SU-DHL-6 (cell line): ENCODE measurements around the gene DCAF5.

Source experiments
- H2AFZ ChIP-seq: fragments of 200-600 bp; sonication (generic); 2 replicates; pipeline ENCODE4 v1.6.1; 2014; ENCODE audit warnings: low read depth, mild to moderate bottlenecking, moderate library complexity, mixed read lengths, antibody characterized with exemption, low read length; ENCODE audit not compliant: severe bottlenecking
- H3F3A ChIP-seq: fragments of 200-600 bp; shearing (Covaris generic); 2 replicates; pipeline ENCODE4 v1.6.0; 2016; ENCODE audit warnings: antibody characterized with exemption, mild to moderate bottlenecking; ENCODE audit not compliant: insufficient read depth
- H3K27ac ChIP-seq: fragments of 200-600 bp; sonication (generic); 2 replicates; pipeline ENCODE4 v1.5.1; 2016; ENCODE audit warnings: low read depth, mild to moderate bottlenecking, low read length, moderate library complexity, mixed read lengths
- H3K27me3 ChIP-seq: fragments of 200-600 bp; sonication (generic), shearing (Covaris generic); 2 replicates; pipeline ENCODE4 v1.6.0; 2014; ENCODE audit warnings: mild to moderate bottlenecking, low read length
- H3K36me3 ChIP-seq: fragments of 200-600 bp; sonication (generic); 2 replicates; pipeline ENCODE4 v1.6.1; 2014; ENCODE audit warnings: mild to moderate bottlenecking, low read length, mixed read lengths
- H3K4me2 ChIP-seq: fragments of 300-600, 200-600 bp; shearing (Covaris generic), sonication (generic); 2 replicates; pipeline ENCODE4 v1.6.0; 2014; ENCODE audit warnings: low read length, low read depth, mild to moderate bottlenecking; ENCODE audit not compliant: poor library complexity, severe bottlenecking
- H3K4me3 ChIP-seq: fragments of 200-600 bp; sonication (generic); 2 replicates; pipeline ENCODE4 v1.5.1; 2014; ENCODE audit warnings: antibody characterized with exemption, low read length, mild to moderate bottlenecking, mixed read lengths; ENCODE audit not compliant: insufficient read depth, poor library complexity, severe bottlenecking
- H3K79me2 ChIP-seq: fragments of 200-600 bp; sonication (generic); 2 replicates; pipeline ENCODE4 v1.6.1; 2014; ENCODE audit warnings: mild to moderate bottlenecking, low read length, moderate library complexity; ENCODE audit not compliant: insufficient read depth
- H3K9ac ChIP-seq: fragments of 200-600 bp; sonication (generic); 2 replicates; pipeline ENCODE4 v1.7.0; 2014; ENCODE audit warnings: mild to moderate bottlenecking, low read length
- H3K9me2 ChIP-seq: fragments of 200-600 bp; sonication (generic); replicated peaks from 2 replicates; pipeline ENCODE4 v1.6.1; 2014; ENCODE audit warnings: low read length; ENCODE audit not compliant: insufficient read depth
- H3K9me3 ChIP-seq: fragments of 200-600 bp; sonication (generic); 2 replicates; pipeline ENCODE4 v1.6.1; 2014; ENCODE audit warnings: low read length, mixed read lengths; ENCODE audit not compliant: insufficient read depth
- H4K20me1 ChIP-seq: fragments of 200-600 bp; sonication (generic); 2 replicates; pipeline ENCODE4 v1.6.1; 2014; ENCODE audit warnings: low read depth, mild to moderate bottlenecking, antibody characterized with exemption, low read length, moderate library complexity, mixed read lengths
- EZH2phosphoT487 ChIP-seq: fragments of 200-600 bp; sonication (generic), shearing (Covaris generic); conservative IDR thresholded peaks from 2 replicates; pipeline ENCODE4 v1.6.1; 2018; ENCODE audit warnings: mild to moderate bottlenecking, antibody characterized with exemption, low read length, moderate library complexity, mixed read lengths
- TF ChIP-seq, protein P1 (sequence below): fragments of 200-600 bp; sonication (generic); IDR thresholded peaks from one replicate; pipeline ENCODE4 v1.5.1; 2017; ENCODE audit warnings: antibody characterized with exemption, mild to moderate bottlenecking, low read length, moderate library complexity; ENCODE audit not compliant: insufficient read depth, poor library complexity, severe bottlenecking

Gene DCAF5

DNA sequence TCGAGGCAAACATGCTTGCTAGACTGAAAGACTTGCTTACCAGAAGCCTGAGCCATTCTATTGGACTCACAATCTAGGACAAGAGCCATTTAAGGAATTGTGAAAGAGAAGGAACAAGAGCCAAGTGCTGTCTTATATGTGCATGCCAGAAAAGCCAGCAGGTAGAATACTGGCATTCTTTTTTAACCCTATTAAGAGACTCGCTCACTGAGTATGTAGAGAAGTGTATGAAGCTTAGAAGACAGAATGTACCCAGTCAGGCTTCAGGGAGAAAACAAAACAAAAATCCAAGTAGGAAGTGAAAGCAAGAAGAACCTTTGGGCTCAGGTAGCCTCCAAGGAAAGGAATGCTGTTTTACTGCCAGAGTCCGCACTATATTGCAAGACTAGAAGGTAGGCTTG lies 65.9 kb downstream of the DCAF5 start:
- no peak overlapping the region for H3K4me2 ChIP-seq
- TF ChIP-seq, protein P1, sequence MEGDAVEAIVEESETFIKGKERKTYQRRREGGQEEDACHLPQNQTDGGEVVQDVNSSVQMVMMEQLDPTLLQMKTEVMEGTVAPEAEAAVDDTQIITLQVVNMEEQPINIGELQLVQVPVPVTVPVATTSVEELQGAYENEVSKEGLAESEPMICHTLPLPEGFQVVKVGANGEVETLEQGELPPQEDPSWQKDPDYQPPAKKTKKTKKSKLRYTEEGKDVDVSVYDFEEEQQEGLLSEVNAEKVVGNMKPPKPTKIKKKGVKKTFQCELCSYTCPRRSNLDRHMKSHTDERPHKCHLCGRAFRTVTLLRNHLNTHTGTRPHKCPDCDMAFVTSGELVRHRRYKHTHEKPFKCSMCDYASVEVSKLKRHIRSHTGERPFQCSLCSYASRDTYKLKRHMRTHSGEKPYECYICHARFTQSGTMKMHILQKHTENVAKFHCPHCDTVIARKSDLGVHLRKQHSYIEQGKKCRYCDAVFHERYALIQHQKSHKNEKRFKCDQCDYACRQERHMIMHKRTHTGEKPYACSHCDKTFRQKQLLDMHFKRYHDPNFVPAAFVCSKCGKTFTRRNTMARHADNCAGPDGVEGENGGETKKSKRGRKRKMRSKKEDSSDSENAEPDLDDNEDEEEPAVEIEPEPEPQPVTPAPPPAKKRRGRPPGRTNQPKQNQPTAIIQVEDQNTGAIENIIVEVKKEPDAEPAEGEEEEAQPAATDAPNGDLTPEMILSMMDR, result no peak
- no peak for TF ChIP-seq EZH2phosphoT487

DNA sequence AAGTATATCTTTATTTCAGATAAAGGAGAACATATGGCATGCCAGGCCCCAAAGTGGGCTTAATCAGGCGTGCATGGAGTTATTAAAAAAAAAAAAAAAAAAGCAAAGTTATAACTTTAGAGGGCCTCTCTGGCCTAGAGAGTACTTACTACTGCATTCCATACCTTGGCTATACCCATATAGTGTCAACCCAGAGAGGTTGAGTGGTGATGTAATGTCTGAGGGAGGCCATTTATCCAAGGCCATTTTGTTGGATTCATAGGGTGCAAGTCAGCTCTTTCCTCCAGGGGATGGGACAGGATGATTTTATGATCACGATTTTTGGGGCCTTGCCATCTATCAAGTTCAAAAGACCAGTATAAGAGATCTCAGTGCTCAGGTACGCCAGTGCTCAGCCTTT lies 66.4 kb downstream of the DCAF5 start:
- TF ChIP-seq EZH2phosphoT487, result no peak
- TF ChIP-seq, protein P1, result no peak
- Histone ChIP-seq H3K79me2 (no peaks in the 10 kb centered on the region), H3K9me2 (no peaks in the 10 kb centered on the region), H2AFZ (no peak overlapping the region), H3K36me3 (no peaks in the 10 kb centered on the region; the same call in 1 of the 2 replicates), H3K4me3 (no peak overlapping the region), H3K9me3 (no peaks in the 10 kb centered on the region), H3K4me2 (no peak overlapping the region), H3K9ac (no peak overlapping the region), H3K27me3 (no peaks in the 10 kb centered on the region), H3F3A (no peaks in the 10 kb centered on the region), H4K20me1 (no peaks in the 10 kb centered on the region), H3K27ac (no peak overlapping the region)

More for the DNA sequence above, 65.9 kb downstream of the DCAF5 start:
- no peak overlapping the region for H3K4me3 ChIP-seq
- H3K27me3 ChIP-seq, result no peaks in the 10 kb centered on the region
- H3K9me2 ChIP-seq, result no peaks in the 10 kb centered on the region
- H2AFZ ChIP-seq, result no peak overlapping the region
- H3K79me2 ChIP-seq, result no peaks in the 10 kb centered on the region
- no peaks in the 10 kb centered on the region for H3F3A ChIP-seq
- H4K20me1 ChIP-seq, result no peaks in the 10 kb centered on the region
- H3K9ac ChIP-seq, result no peak overlapping the region
- H3K9me3 ChIP-seq, result no peaks in the 10 kb centered on the region
- H3K36me3 ChIP-seq, result no peaks in the 10 kb centered on the region; the same call in 1 of the 2 replicates
- no peak overlapping the region for H3K27ac ChIP-seq

DNA sequence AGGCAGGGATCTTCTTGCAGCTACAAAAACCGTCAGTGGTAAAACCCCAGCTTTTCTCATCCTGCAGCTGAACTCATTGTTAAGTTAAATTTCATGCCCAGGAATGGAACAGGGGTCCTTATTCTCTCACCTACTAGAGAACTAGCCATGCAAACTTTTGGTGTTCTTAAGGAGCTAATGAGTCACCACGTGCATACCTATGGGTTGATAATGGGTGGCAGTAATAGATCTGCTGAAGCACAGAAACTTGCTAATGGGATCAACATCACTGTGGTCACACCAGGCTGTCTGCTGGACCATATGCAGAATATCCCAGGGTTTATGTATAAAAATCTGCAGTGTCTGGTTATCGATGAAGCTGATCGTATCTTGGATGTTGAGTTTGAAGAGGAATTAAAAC lies 68.9 kb downstream of the DCAF5 start:
- Histone ChIP-seq H3K9ac (no peak overlapping the region), H3K9me2 (no peaks in the 10 kb centered on the region), H3K79me2 (no peaks in the 10 kb centered on the region), H4K20me1 (no peaks in the 10 kb centered on the region), H2AFZ (no peak overlapping the region), H3K4me3 (no peak overlapping the region), H3K27ac (no peak overlapping the region), H3K4me2 (no peak overlapping the region), H3K9me3 (no peaks in the 10 kb centered on the region), H3K36me3 (no peaks in the 10 kb centered on the region), H3K27me3 (no peaks in the 10 kb centered on the region), H3F3A (no peaks in the 10 kb centered on the region)
- TF ChIP-seq, protein P1, result no peak
- no peak for TF ChIP-seq EZH2phosphoT487
